KMS-11 (cell line): ENCODE measurements around the gene INO80E.

Experiments used
- H2AFZ ChIP-seq: fragments of 200-600 bp; sonication (generic); 2 replicates; pipeline ENCODE4 v1.6.1; 2016; ENCODE audit warnings: antibody characterized with exemption, mixed run types, low read depth
- H3K27ac ChIP-seq: fragments of 200-600 bp; sonication (generic); 2 replicates; pipeline ENCODE4 v1.6.1; 2016; ENCODE audit warnings: mild to moderate bottlenecking, mixed run types
- H3K27me3 ChIP-seq: fragments of 200-600 bp; sonication (generic); 2 replicates; pipeline ENCODE4 v1.6.1; 2017; ENCODE audit warnings: mild to moderate bottlenecking, low read depth, mixed run types, moderate library complexity; ENCODE audit not compliant: insufficient read depth
- H3K36me3 ChIP-seq: fragments of 200-600 bp; sonication (generic); 2 replicates; pipeline ENCODE4 v1.6.1; 2017; ENCODE audit warnings: mild to moderate bottlenecking, mixed run types; ENCODE audit not compliant: insufficient read depth
- H3K4me1 ChIP-seq: fragments of 200-600 bp; sonication (generic); 2 replicates; pipeline ENCODE4 v1.6.1; 2016; ENCODE audit warnings: mild to moderate bottlenecking, low read depth, mixed run types; ENCODE audit not compliant: poor library complexity, severe bottlenecking
- H3K4me2 ChIP-seq: fragments of 200-600 bp; sonication (generic); 2 replicates; pipeline ENCODE4 v1.7.0; 2016; ENCODE audit warnings: mild to moderate bottlenecking, mixed run types
- H3K4me3 ChIP-seq: fragments of 200-600 bp; sonication (generic); IDR thresholded peaks from 2 replicates; pipeline ENCODE4 v1.6.1; 2017; ENCODE audit warnings: low read depth, low read length, mixed read lengths; ENCODE audit not compliant: insufficient read depth
- H3K79me2 ChIP-seq: fragments of 200-600 bp; sonication (generic); 2 replicates; pipeline ENCODE4 v1.6.1; 2016; ENCODE audit warnings: low read depth, mixed run types; ENCODE audit not compliant: insufficient read depth
- H3K9ac ChIP-seq: fragments of 200-600 bp; sonication (generic); 2 replicates; pipeline ENCODE4 v1.6.1; 2016; ENCODE audit warnings: mild to moderate bottlenecking, mixed run types
- H4K20me1 ChIP-seq: fragments of 200-600 bp; sonication (generic); 2 replicates; pipeline ENCODE4 v1.6.1; 2016; ENCODE audit warnings: mild to moderate bottlenecking, mixed run types; ENCODE audit not compliant: insufficient read depth
- TF ChIP-seq, protein P1 (sequence below): fragments of 200-600 bp; sonication (generic); conservative IDR thresholded peaks from 2 replicates; pipeline ENCODE4 v1.6.1; 2017; ENCODE audit warnings: low read depth, mild to moderate bottlenecking, antibody characterized with exemption, low read length, moderate library complexity, mixed read lengths

The INO80E gene

DNA sequence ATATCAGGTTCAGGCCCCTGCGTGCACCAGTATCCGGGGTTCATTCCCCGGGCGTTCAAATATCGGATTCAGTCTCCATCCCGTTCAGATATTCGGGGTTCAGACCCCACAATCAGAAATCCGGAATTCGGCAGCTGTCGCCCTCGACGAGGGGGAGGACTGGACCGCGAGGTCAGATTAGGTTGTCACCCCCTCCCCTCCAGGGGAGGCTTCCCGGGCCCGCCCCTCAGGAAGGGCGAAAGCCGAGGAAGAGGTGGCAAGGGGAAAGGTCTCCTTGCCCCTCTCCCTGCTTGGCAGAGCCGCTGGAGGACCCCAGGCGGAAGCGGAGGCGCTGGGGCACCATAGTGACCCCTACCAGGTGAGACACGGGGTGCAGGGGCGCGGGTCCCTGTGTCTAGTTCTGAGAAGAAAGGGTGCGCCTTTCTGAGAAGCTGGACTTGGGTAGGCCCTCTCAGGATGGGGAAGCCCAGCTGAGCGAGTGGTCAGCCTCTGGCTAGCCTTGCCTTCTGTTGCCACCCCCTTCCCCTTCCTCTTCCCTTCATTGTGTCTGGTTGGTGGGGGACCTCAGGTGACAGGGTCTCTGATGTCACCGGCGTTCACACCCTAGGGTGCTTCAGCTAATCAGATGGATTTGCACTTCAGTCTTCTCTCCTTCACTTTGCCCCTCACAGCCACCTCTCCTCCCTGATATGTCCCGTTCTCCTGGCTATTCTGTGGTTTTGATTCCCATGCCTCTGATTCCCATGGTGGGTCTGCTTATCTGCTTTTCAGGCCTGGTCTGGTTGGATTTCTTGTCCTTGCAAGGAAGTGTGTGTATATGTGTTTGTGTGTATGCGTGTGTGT is 21.5 kb upstream of the INO80E start:
- TF ChIP-seq, protein P1, sequence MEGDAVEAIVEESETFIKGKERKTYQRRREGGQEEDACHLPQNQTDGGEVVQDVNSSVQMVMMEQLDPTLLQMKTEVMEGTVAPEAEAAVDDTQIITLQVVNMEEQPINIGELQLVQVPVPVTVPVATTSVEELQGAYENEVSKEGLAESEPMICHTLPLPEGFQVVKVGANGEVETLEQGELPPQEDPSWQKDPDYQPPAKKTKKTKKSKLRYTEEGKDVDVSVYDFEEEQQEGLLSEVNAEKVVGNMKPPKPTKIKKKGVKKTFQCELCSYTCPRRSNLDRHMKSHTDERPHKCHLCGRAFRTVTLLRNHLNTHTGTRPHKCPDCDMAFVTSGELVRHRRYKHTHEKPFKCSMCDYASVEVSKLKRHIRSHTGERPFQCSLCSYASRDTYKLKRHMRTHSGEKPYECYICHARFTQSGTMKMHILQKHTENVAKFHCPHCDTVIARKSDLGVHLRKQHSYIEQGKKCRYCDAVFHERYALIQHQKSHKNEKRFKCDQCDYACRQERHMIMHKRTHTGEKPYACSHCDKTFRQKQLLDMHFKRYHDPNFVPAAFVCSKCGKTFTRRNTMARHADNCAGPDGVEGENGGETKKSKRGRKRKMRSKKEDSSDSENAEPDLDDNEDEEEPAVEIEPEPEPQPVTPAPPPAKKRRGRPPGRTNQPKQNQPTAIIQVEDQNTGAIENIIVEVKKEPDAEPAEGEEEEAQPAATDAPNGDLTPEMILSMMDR, result no peak
- Histone ChIP-seq H4K20me1 (no peaks in the 10 kb centered on the region), H2AFZ (peak overlapping the region; percentile 69), H3K4me2 (peak overlapping the region; percentile 100), H3K27me3 (no peaks in the 10 kb centered on the region), H3K4me1 (peaks cover 22% of the 10 kb centered on the region), H3K79me2 (peaks cover 25% of the 10 kb centered on the region), H3K4me3 (no peak overlapping the region), H3K9ac (peak overlapping the region; percentile 59), H3K27ac (peak overlapping the region; percentile 0; the same call in 1 of the 2 replicates), H3K36me3 (no peaks in the 10 kb centered on the region; the same call in 1 of the 2 replicates)

DNA sequence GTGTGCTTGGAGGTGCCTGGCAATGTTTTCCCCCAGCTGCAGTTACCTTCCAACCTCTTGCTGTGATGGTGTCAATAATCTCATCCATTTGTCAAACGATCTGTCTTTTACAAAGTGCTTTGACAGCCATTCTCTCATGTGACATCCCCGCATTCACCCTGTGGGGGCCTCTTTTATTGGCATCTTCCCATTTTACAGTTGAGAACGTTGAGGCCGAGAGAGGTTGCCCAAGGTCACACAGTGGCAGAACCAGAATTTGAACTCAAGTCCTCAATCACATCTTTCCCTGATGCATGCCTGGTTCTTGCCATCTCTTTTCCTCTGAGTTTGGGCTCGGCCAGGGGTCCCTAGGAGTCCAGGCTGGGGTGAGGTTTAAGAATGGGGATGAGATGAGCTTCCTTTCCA is 20.9 kb upstream of the INO80E start:
- Histone ChIP-seq H3K27me3 (no peaks in the 10 kb centered on the region), H3K4me1 (peaks cover 22% of the 10 kb centered on the region), H3K79me2 (peaks cover 25% of the 10 kb centered on the region), H2AFZ (no peak overlapping the region), H3K4me2 (peak overlapping the region; percentile 100), H3K9ac (no peak overlapping the region; the same call in 1 of the 2 replicates), H3K36me3 (no peaks in the 10 kb centered on the region; the same call in 1 of the 2 replicates), H4K20me1 (no peaks in the 10 kb centered on the region), H3K4me3 (no peak overlapping the region), H3K27ac (no peak overlapping the region)
- TF ChIP-seq, protein P1, result no peak

DNA sequence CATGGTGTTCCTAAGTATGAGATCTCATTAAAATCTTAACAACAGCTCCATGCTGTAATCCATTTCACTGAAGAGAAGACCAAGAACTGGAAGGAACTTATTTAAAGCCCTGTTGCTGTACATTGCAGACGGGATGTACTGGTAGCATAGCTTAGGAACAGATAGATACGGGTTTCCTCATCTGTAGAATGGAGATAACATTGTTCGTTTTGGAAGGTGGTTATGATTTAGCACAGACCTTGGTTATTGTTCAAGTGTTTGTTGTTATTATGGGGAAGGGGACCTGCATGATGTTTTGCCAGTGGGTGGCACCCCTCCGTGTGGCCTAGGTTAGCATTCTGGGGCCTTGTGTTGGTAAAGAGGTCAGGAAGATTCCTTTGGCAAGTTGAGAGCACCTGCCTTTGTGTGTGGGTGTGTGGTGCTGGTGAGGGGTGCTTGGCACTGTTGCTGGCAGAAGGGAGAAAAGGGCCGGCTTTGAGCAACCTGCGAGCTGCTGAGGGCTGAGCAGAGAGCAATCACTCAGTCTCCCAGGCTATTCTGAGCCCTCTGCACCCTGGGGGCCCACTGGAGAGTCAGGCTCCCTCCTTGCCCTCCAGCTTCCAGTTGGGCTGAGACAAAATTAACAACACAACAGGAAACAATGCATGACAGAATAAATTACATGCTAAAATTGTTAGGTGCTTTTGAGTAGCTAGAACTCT is 20.1 kb upstream of the INO80E start:
- H3K79me2 ChIP-seq, result peaks cover 25% of the 10 kb centered on the region
- H3K4me2 ChIP-seq, result peak overlapping the region; percentile 100
- H3K27ac ChIP-seq, result no peak overlapping the region

DNA sequence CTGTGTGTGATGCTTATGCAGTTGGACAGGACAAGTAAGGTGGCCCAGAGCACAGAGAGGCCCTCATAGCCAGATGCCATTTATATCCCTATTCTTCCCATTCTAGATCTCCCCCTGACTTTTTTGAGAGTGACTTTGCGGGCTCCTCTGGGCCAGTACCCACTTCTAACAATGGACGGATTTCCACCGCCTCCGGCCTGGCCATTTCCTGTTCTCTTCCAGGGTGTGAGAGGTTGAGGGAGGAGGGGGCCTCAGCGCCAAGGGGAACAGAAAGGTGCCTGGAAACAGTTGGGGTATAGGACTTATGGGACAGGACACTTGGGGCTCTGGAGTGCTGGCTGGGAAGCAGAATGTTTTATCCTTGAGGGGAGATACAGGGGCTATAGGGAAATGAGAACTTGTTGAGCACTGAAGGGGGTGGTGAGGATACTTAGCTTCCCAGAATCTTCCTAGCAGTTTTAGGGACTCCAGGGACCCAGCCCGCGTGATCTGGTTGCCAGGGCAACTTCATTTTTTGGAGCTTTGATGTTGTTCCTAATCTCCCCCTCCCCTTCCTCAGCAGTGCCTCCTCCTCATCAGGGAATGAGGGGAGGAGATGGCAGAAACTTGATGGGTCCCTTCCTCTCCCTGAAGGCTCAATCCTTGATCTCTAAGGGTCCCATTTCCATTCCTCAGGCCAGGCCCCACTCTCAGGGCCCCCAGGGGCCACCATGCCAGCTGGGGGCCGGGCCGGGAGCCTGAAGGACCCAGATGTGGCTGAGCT is 18.8 kb upstream of the INO80E start:
- H3K9ac ChIP-seq, result no peak overlapping the region
- no peak overlapping the region for H3K27ac ChIP-seq
- no peaks in the 10 kb centered on the region for H3K27me3 ChIP-seq
- no peaks in the 10 kb centered on the region; the same call in 1 of the 2 replicates for H3K36me3 ChIP-seq
- no peak overlapping the region for H3K4me2 ChIP-seq
- H2AFZ ChIP-seq, result no peak overlapping the region
- TF ChIP-seq, protein P1, result no peak
- H3K4me1 ChIP-seq, result peaks cover 22% of the 10 kb centered on the region
- H3K4me3 ChIP-seq, result no peak overlapping the region
- no peaks in the 10 kb centered on the region for H4K20me1 ChIP-seq
- H3K79me2 ChIP-seq, result peaks cover 25% of the 10 kb centered on the region

More for the DNA sequence above, 20.1 kb upstream of the INO80E start:
- no peak overlapping the region for H3K9ac ChIP-seq
- peaks cover 22% of the 10 kb centered on the region for H3K4me1 ChIP-seq
- H3K27me3 ChIP-seq, result no peaks in the 10 kb centered on the region
- no peaks in the 10 kb centered on the region; the same call in 1 of the 2 replicates for H3K36me3 ChIP-seq
- TF ChIP-seq, protein P1, result no peak
- no peaks in the 10 kb centered on the region for H4K20me1 ChIP-seq
- H2AFZ ChIP-seq, result no peak overlapping the region
- H3K4me3 ChIP-seq, result no peak overlapping the region
